Neural cell (in vitro differentiated cells): ENCODE results near the gene RDH13. TPM values are rescaled to one million over a fixed set of nuclear protein-coding genes. Genes with fewer than 3 reads are reported as not detected.

ENCODE experiments used
- H2AFZ ChIP-seq: fragments of 200-600, 300-800 bp; sonication (generic), shearing (Covaris generic); 2 replicates; pipeline ENCODE4 v1.6.0; 2014; ENCODE audit warnings: low read depth, mild to moderate bottlenecking, antibody characterized with exemption, low read length, moderate library complexity
- H3F3A ChIP-seq: fragments of 200-600 bp; shearing (Covaris generic); 2 replicates; pipeline ENCODE4 v1.6.1; 2016; ENCODE audit warnings: mild to moderate bottlenecking, moderate library complexity, mixed read lengths, antibody characterized with exemption, low read length; ENCODE audit not compliant: insufficient read depth, poor library complexity, severe bottlenecking
- H3K27ac ChIP-seq: fragments of 200-600, 300-800 bp; sonication (generic), shearing (Covaris generic); 2 replicates; pipeline ENCODE4 v1.5.1; 2014; ENCODE audit warnings: mild to moderate bottlenecking, low read length, moderate library complexity
- H3K27me3 ChIP-seq: fragments of 300-800, 200-600 bp; sonication (generic), shearing (Covaris generic); 2 replicates; pipeline ENCODE4 v1.6.0; 2014; ENCODE audit warnings: mild to moderate bottlenecking, low read depth, low read length, moderate library complexity; ENCODE audit not compliant: insufficient read depth
- H3K36me3 ChIP-seq: fragments of 300-800, 200-600 bp; sonication (generic), shearing (Covaris generic); 2 replicates; pipeline ENCODE4 v1.5.1; 2014; ENCODE audit warnings: mild to moderate bottlenecking, antibody characterized with exemption, low read length, moderate library complexity; ENCODE audit not compliant: insufficient read depth
- H3K4me2 ChIP-seq: fragments of 300-800, 200-600 bp; sonication (generic), shearing (Covaris generic); 2 replicates; pipeline ENCODE4 v1.6.0; 2014; ENCODE audit warnings: mild to moderate bottlenecking, low read length
- H3K4me3 ChIP-seq: fragments of 300-800, 200-600 bp; sonication (generic), shearing (Covaris generic); 2 replicates; pipeline ENCODE4 v1.5.1; 2014; ENCODE audit warnings: mild to moderate bottlenecking, low read length, moderate library complexity
- H3K79me2 ChIP-seq: fragments of 200-600 bp; shearing (Covaris generic); replicated peaks from 2 replicates; pipeline ENCODE4 v1.6.0; 2014; ENCODE audit warnings: mild to moderate bottlenecking, low read length, moderate library complexity; ENCODE audit not compliant: insufficient read depth
- H3K9ac ChIP-seq: fragments of 300-800, 200-600 bp; sonication (generic), shearing (Covaris generic); 2 replicates; pipeline ENCODE4 v1.6.1; 2016; ENCODE audit warnings: mild to moderate bottlenecking, low read length, mixed read lengths
- H3K9me2 ChIP-seq: fragments of 200-600 bp; shearing (Covaris generic); 2 replicates; pipeline ENCODE4 v1.6.1; 2016; ENCODE audit warnings: mild to moderate bottlenecking, low read length, mixed read lengths; ENCODE audit not compliant: insufficient read depth
- H3K9me3 ChIP-seq: fragments of 200-600, 300-800 bp; sonication (generic), shearing (Covaris generic); 2 replicates; pipeline ENCODE4 v1.6.1; 2016; ENCODE audit warnings: mild to moderate bottlenecking, mixed run types, low read length, moderate library complexity, mixed read lengths
- H4K20me1 ChIP-seq: fragments of 200-600 bp; shearing (Covaris generic); 2 replicates; pipeline ENCODE4 v1.6.1; 2016; ENCODE audit warnings: mild to moderate bottlenecking, mixed run types; ENCODE audit not compliant: insufficient read depth
- EP300 ChIP-seq: fragments of 450-650 bp; conservative IDR thresholded peaks from 2 replicates; pipeline ENCODE4 v1.6.1; 2014; ENCODE audit warnings: antibody characterized with exemption, mild to moderate bottlenecking, moderate library complexity; ENCODE audit not compliant: poor library complexity, severe bottlenecking
- EZH2 ChIP-seq: fragments of 200-600, 300-800 bp; shearing (Covaris generic), sonication (generic); IDR thresholded peaks from 2 replicates; pipeline ENCODE4 v1.6.1; 2014; ENCODE audit warnings: antibody characterized with exemption, low read length, borderline replicate concordance, mild to moderate bottlenecking; ENCODE audit not compliant: insufficient read depth, poor library complexity, severe bottlenecking
- MXI1 ChIP-seq: fragments of 450-650 bp; conservative IDR thresholded peaks from 2 replicates; pipeline ENCODE4 v1.6.1; 2014; ENCODE audit warnings: antibody characterized with exemption, mild to moderate bottlenecking; ENCODE audit not compliant: poor library complexity, severe bottlenecking
- POLR2AphosphoS5 ChIP-seq: IDR thresholded peaks from 2 replicates; pipeline ENCODE4 v1.6.1; 2012
- RAD21 ChIP-seq: fragments of 450-650 bp; conservative IDR thresholded peaks from 2 replicates; pipeline ENCODE4 v1.6.1; 2014; ENCODE audit warnings: antibody characterized with exemption, mild to moderate bottlenecking, moderate library complexity
- REST ChIP-seq: IDR thresholded peaks from 2 replicates; pipeline ENCODE4 v1.6.1; 2012; ENCODE audit warnings: borderline replicate concordance
- SMC3 ChIP-seq: fragments of 450-650 bp; conservative IDR thresholded peaks from 2 replicates; pipeline ENCODE4 v1.6.1; 2014; ENCODE audit warnings: antibody characterized with exemption, mild to moderate bottlenecking, moderate library complexity; ENCODE audit not compliant: poor library complexity
- TAF1 ChIP-seq: IDR thresholded peaks from 2 replicates; pipeline ENCODE4 v1.6.1; 2012; ENCODE audit warnings: low read depth
- polyA plus RNA-seq: library from polyadenylated mRNA; depleted of rRNA; stranded (reverse); fragments of >200 nt; gene quantifications from 2 replicates; pipeline ENCODE4 v1.2.3, GENCODE V29; 2014
- TF ChIP-seq, protein P1 (sequence below): fragments of 450-650 bp; IDR thresholded peaks from 2 replicates; pipeline ENCODE4 v1.5.1; 2014; ENCODE audit warnings: antibody characterized with exemption, mild to moderate bottlenecking, moderate library complexity; ENCODE audit not compliant: poor library complexity, severe bottlenecking

Gene RDH13
- polyA plus RNA-seq, 1 donor from 2014 or later: 9.8 TPM

DNA sequence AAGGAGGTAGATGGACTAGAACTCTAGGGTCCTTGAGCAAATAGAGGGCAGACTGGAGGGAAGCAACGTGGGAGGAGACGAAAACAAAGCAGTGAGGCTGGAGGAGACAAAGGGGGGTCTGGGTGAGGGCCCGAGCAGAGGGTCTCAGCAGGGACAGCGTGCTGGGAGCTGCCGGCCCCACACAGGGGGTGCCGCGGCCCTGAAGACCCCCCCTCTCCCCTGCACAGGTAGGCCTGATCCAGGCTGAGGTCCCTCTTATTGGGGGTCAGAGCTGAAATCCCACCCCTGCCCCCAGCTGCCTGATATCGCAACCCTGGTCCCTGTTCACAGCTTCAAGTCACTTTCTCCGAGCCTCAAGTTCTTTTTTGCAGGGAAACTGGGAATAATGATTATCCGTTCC is 21.5 kb upstream of the RDH13 start:
- Histone ChIP-seq H3K4me3 (no peak overlapping the region), H3F3A (no peaks in the 10 kb centered on the region), H3K9ac (no peak overlapping the region), H3K4me2 (no peak overlapping the region), H4K20me1 (no peaks in the 10 kb centered on the region), H3K27me3 (peaks cover 34% of the 10 kb centered on the region), H3K9me2 (no peaks in the 10 kb centered on the region), H3K9me3 (no peaks in the 10 kb centered on the region), H3K36me3 (no peaks in the 10 kb centered on the region), H3K27ac (no peak overlapping the region), H3K79me2 (peaks cover 3% of the 10 kb centered on the region), H2AFZ (no peak overlapping the region)
- no peak for TF ChIP-seq EP300
- no peak for TF ChIP-seq MXI1

- H3K9me2 ChIP-seq: no peaks in the 10 kb centered on the region
- no peaks in the 10 kb centered on the region for H4K20me1 ChIP-seq
- no peak overlapping the region for H3K27ac ChIP-seq
- H3K79me2 ChIP-seq: peaks cover 3% of the 10 kb centered on the region
- no peaks in the 10 kb centered on the region for H3K36me3 ChIP-seq
- H3K4me2 ChIP-seq: no peak overlapping the region
- H3F3A ChIP-seq: no peaks in the 10 kb centered on the region
- peaks cover 36% of the 10 kb centered on the region for H3K27me3 ChIP-seq
- H3K4me3 ChIP-seq: no peak overlapping the region
- TF ChIP-seq, protein P1, sequence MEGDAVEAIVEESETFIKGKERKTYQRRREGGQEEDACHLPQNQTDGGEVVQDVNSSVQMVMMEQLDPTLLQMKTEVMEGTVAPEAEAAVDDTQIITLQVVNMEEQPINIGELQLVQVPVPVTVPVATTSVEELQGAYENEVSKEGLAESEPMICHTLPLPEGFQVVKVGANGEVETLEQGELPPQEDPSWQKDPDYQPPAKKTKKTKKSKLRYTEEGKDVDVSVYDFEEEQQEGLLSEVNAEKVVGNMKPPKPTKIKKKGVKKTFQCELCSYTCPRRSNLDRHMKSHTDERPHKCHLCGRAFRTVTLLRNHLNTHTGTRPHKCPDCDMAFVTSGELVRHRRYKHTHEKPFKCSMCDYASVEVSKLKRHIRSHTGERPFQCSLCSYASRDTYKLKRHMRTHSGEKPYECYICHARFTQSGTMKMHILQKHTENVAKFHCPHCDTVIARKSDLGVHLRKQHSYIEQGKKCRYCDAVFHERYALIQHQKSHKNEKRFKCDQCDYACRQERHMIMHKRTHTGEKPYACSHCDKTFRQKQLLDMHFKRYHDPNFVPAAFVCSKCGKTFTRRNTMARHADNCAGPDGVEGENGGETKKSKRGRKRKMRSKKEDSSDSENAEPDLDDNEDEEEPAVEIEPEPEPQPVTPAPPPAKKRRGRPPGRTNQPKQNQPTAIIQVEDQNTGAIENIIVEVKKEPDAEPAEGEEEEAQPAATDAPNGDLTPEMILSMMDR: no peak
- TF ChIP-seq MXI1 (no peak), REST (no peak), POLR2AphosphoS5 (no peak), EP300 (no peak), EZH2 (no peak), TAF1 (no peak), SMC3 (no peak), RAD21 (no peak)
- no peaks in the 10 kb centered on the region for H3K9me3 ChIP-seq
- H3K9ac ChIP-seq: no peak overlapping the region
- H2AFZ ChIP-seq: no peak overlapping the region
Measured at GRCh38 chr19:55083004-55083850, 20.3 kb upstream of the RDH13 start.
